Measurements from ENCODE around the gene S1PR4.
"Not testable (repeated sequence)": the region's sequence is repeated elsewhere in the genome, so short reads cannot be mapped to it uniquely, and the experiment has no call there.

Gene S1PR4

DNA sequence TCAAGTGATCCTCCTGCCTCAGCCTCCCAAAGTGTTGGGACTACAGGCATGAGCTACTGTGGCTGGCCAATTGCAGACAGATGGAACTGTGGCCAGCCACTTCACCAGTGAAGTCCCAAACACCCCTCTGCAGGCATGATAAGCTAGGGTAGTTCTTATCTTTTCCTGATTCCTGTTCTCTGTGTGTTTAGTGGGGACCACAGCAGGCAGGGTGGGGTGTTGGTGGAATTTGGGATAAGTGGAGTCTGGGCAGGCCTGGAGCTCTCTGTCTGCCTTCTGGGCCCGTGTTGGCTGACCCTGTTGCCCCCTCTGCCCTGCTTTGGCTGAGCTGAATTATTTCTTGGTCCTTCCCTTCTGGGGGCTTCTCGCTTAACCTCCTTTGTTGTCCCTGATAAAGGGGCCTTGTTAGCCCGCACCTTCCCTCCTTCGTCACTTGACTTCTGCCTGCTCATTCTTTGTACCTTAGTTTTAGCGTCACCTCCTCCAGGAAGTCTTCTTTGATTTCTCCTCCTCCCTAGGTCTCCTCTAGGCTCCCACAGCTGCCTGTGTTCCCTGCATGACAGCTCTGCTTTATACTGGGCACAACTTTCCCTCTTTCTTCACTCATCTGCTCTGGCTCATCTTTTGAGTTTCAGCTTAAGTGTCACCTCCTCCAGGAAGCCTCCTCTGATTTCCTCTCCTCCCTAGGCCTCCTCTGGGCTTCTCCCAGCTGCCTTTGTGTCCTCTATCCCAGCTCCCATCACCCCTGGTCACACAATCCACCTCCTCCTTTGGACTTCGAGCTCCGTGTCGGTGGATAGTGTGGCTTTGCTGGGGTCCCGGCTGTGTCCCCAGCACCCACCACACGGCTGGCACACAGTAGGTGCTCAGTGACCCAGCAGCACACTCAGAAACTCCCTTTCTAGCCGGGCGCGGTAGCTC lies 5.4 kb downstream of the S1PR4 start:
- DNase-seq = no peak

- peak; percentile 90 for DNase-seq
These were observed 6.4 kb downstream of the S1PR4 start for GRCh38 chr19:3184847-3185460.

DNA sequence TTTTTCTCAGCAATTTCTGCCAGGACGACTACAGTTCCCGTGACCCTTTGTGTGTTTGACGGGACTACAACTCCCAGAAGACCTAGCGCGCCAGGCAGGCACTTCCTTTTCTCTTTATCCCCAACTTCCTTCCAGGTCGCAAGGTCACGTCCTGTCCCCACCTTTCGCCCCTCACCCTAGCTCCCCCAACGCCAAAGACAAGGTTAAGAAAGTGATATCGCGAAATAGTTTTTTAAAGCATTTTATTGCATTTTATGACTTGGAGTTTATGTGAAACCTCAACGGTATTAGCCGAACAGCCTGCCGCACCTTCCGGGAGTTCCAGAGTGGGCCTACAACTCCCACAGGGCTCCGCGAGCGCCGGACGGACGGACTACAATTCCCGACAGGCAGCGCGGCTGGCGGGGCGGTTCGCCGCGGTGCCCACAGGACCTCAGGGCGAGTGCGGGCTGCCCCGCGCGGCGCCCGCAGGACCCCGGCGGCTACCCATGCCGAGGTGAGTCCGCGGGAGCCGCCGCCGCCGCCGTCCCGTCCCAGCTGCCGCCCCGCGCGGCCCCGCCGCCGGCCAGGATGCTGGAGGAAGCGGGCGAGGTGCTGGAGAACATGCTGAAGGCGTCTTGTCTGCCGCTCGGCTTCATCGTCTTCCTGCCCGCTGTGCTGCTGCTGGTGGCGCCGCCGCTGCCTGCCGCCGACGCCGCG lies 7.0 kb downstream of the S1PR4 start, which contains the start of gene NCLN:
NCLN (plus strand) TSS at position 470 of the 699 bp plus-strand sequence; CDS start at position 571, 101 bp downstream.
- DNase-seq = peak; percentile 98

- DNase-seq = no peak
These were observed 7.7 kb downstream of the S1PR4 start for GRCh38 chr19:3186160-3186688.

DNA sequence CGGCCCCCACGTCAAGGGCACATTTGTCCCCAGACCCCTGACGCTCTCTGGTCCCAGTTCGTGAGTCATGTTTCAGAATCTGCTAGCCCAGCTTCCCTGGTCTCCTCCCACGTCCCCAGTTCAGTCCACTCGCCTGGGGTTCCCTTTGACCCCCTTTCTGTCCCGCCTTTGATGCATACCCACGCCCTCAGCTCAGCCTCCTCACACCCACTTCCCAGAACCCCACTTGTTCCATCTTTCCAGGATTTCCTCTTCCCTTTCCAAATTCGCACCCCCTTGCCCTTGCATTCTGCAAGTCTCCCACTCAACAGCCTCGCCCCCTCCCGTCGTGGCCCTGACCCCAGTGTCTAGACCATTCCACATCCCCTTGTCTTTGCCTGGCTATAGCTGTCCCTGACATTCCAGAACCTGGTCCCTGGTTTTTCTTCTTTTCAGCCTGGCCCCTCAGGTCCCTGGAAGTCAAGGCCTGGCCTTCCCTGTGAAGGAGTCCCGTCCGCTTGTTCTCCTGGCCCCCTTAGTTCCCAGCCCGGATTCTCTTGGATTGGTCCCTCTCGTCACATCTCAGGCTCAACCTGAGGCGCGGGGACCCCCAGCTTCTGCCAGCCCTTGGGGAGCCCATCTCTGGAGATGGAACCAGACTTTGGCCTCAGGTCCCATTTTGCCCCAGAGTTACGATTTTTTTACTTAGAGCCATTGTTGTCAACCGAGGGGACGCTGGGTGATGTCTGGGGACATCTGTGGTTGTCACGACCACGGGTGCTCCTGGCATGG lies 8.5 kb downstream of the S1PR4 start:
- DNase-seq = no peak

- no peak for DNase-seq
These were observed 9.3 kb downstream of the S1PR4 start for GRCh38 chr19:3187662-3188511.

DNA sequence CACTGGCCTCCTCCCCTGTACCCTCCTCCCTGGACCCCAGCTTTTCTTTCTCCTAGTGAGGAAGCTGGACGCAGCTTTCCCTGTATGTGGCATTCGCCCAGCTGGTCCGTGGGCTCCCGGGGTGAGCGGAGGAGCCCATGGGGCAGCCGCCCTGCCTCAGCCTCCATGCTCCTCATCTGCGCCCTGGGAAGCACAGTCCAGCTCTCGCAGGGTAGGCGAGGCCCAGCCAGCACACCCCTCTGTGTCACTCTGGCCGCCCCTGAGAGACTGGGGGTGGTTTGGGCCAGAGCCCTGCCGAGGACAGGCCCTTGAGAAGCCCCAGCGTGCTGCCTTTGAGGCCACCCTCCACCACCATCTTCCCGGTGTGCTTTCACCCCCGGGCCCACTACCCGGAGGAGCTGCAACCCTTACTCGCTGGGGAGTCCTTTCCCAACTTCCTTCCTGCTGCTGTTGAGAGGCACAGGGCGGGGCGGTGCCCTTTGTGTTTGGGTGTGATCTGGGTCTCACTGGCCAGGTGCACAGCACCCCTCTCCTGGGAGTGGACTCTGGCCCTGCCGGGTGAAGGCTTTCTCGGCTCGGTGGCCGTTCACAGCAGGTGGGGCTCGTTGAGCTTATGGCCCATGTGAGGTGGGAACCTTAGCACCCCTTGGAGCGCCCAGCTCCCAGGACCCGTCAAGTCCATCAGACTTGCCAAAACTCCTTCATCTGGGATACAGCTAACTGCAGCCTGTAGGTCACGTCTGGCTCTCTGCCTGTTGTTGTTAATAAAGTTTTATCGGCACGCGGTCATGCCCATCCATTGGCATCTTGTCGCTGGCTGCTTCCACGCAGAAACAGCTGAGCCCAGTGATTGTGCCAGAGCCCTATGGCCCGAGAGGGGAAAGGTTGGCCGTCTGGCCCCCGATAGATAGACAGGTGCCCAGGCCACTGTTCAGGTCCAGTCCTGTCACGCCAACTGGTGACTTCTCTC lies 10.3 kb downstream of the S1PR4 start:
- no peak for DNase-seq

GRCh38 chr19:3189702-3190469 lies 11.3 kb downstream of the S1PR4 start:
- no peak for DNase-seq

- no peak for DNase-seq
These were observed 11.9 kb downstream of the S1PR4 start for GRCh38 chr19:3190470-3190770.

DNA sequence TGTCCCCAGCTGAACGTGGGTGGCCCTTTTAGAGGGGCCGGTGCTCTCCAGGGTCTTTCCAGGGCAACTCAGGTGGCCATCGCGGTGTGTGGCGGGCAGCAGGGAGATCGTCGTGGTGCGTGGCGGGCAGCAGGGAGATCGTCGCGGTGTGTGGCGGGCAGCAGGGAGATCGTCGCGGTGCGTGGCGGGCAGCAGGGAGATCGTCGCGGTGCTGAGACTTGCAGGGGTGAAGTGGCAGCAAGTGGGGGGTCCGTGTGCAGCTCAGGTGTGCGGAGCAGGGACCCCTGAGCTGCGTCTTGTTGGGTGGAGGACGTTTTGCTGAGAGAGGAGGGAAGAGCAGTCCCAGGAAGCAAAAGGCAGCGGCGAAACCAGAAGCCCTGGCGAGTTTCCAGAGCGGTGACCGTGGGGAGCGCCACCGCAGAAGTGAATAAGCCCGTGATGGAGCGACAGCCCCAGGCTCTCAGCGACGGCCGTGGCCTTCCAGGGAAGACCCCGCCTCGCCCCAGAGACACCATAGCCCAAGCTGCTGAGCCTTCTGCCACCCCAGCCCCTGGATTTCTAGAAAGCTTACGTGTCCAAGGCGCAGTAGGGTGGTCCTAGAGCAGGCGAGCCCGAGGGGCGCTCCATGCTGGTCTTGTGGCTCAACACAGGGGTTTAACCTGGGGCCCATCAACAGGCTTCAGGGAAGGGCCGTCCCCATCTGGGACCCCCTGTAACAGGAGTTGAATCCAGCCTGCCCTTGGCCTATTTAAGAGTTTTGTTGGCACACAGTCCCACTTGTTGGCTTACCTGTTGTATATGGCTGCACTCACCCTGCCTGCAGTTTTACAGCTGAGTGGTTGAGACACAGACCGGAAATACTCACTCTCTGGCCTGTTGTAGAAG lies 12.6 kb downstream of the S1PR4 start:
- no peak for DNase-seq

DNA sequence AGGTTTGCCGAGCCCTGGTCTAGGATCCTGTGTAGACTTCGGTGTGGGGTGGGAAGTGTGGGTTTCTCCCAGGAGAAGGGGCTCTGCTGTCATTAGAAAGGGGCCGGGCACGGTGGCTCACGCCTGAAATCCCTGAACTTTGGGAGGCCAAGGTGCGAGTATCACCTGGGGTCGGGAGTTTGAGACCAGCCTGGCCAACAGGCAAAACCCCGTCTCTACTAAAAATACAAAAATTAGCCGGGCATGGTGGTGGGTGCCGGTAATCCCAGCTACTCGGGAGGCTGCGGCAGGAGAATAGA lies 13.2 kb downstream of the S1PR4 start:
- DNase-seq = not testable (repeated sequence)

GRCh38 chr19:3192228-3192635 lies 13.7 kb downstream of the S1PR4 start:
- DNase-seq = no peak

DNA sequence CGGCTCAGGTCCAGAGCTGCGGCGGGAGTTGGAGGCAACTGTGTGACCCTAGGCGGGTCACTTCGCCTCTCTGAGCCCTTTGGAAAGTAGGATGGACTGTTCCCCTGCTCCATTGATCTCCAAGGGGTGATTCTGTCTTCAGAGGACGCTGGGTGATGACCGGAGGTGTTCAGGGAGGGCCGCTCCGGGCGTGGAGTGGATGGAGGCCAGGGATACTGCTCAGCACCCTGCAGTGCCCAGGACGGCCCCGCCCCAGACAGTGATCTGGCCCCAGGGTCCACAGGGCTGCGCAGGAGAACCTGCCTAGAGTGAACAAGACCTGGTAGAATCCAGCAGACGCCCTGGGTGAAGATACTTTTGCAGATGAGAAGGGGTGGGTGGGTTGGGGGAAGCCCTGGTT lies 14.1 kb downstream of the S1PR4 start:
- DNase-seq = no peak

- no peak for DNase-seq
These were observed 14.9 kb downstream of the S1PR4 start for GRCh38 chr19:3193256-3194105.

GRCh38 chr19:3194106-3195087 lies 15.8 kb downstream of the S1PR4 start:
- DNase-seq = no peak
